SK-N-SH (cell line): ENCODE results near the gene NFASC. TPM values are rescaled to one million over a fixed set of nuclear protein-coding genes. Genes with fewer than 3 reads are reported as not detected.

Experiments
- CTCF ChIA-PET: fragments of 300-600, 350-600 bp; formaldehyde crosslinking; extraction: SDS; loops from one replicate; lab custom pipeline; 2021; lab: Yijun Ruan, JAX
- POLR2A ChIA-PET: fragments of 350-600 bp; sonication (Branson Sonifier 250); formaldehyde crosslinking; extraction: SDS; loops from one replicate; lab custom pipeline; 2020; ENCODE audit warnings: antibody characterized with exemption, inconsistent platforms; lab: Yijun Ruan, JAX
- DNase-seq: peaks from one replicate; pipeline ENCODE4 v3.0.0; 2012
- H2AFZ ChIP-seq: fragments of 200-600 bp; sonication (generic); 2 replicates; pipeline ENCODE4 v1.8.1; 2016; ENCODE audit warnings: antibody characterized with exemption, mild to moderate bottlenecking, low read depth
- H3F3A ChIP-seq: fragments of 200-600 bp; sonication (generic); replicated peaks from 2 replicates; pipeline ENCODE3; 2016; ENCODE audit warnings: antibody characterized with exemption, mild to moderate bottlenecking; ENCODE audit not compliant: insufficient read depth
- H3K27ac ChIP-seq, 2 experiments: fragments of 200-500 bp in 1 of 2; fragments of 200-600 bp in 1 of 2; sonication (Bioruptor generic) in 1 of 2; sonication (generic), shearing (Covaris generic) in 1 of 2; 2 replicates each; pipeline versions ENCODE4 v1.5.1 to v1.6.1; 2014 to 2016; ENCODE audit warnings: low read depth in 2 of 2, inconsistent platforms in 1 of 2, low read length in 1 of 2, mild to moderate bottlenecking in 1 of 2, mixed read lengths in 1 of 2
- H3K27me3 ChIP-seq: fragments of 200-600 bp; sonication (generic), shearing (Covaris generic); 2 replicates; pipeline ENCODE4 v1.6.1; 2016; ENCODE audit warnings: mixed run types; ENCODE audit not compliant: insufficient read depth
- H3K36me3 ChIP-seq, 2 experiments: fragments of 200-500 bp in 1 of 2; fragments of 200-600 bp in 1 of 2; sonication (Bioruptor generic) in 1 of 2; sonication (generic) in 1 of 2; replicated peaks in 1 of 2; 2 replicates each; pipeline versions ENCODE3 to v1.5.1; 2014 to 2016; ENCODE audit warnings: low read length in 1 of 2, mild to moderate bottlenecking in 1 of 2; ENCODE audit not compliant: insufficient read depth in 2 of 2, control insufficient read depth in 1 of 2
- H3K4me1 ChIP-seq, 2 experiments: fragments of 200-500 bp in 1 of 2; fragments of 200-600 bp in 1 of 2; sonication (Bioruptor generic) in 1 of 2; sonication (generic), shearing (Covaris generic) in 1 of 2; 2 replicates each; pipeline versions ENCODE4 v1.5.1 to v1.6.1; 2014 to 2016; ENCODE audit warnings: low read depth in 1 of 2, low read length in 1 of 2, mixed run types in 1 of 2; ENCODE audit not compliant: insufficient read depth in 2 of 2, control insufficient read depth in 1 of 2
- H3K4me2 ChIP-seq: fragments of 200-600 bp; sonication (generic), shearing (Covaris generic); 2 replicates; pipeline ENCODE4 v1.6.1; 2017; ENCODE audit warnings: mixed run types
- H3K4me3 ChIP-seq, 2 experiments: fragments of 200-500 bp in 1 of 2; fragments of 200-600 bp in 1 of 2; sonication (Bioruptor generic) in 1 of 2; sonication (generic), shearing (Covaris generic) in 1 of 2; 2 replicates each; pipeline versions ENCODE4 v1.5.1 to v1.8.1; 2014 to 2016; ENCODE audit warnings: low read depth in 2 of 2, inconsistent platforms in 1 of 2, low read length in 1 of 2, mild to moderate bottlenecking in 1 of 2, mixed read lengths in 1 of 2, moderate library complexity in 1 of 2
- H3K79me2 ChIP-seq: fragments of 200-600 bp; sonication (generic); 2 replicates; pipeline ENCODE4 v1.8.1; 2017; ENCODE audit warnings: mild to moderate bottlenecking; ENCODE audit not compliant: insufficient read depth
- H3K9ac ChIP-seq: fragments of 200-600 bp; sonication (generic); 2 replicates; pipeline ENCODE4 v1.6.1; 2017; ENCODE audit warnings: mixed run types
- H3K9me2 ChIP-seq: fragments of 200-600 bp; sonication (generic); 2 replicates; pipeline ENCODE4 v1.6.1; 2017; ENCODE audit warnings: mixed run types
- H3K9me3 ChIP-seq: fragments of 200-600 bp; sonication (generic); 2 replicates; pipeline ENCODE4 v1.6.1; 2017; ENCODE audit warnings: mixed run types, mild to moderate bottlenecking, moderate library complexity
- H4K20me1 ChIP-seq: fragments of 200-600 bp; sonication (generic); 2 replicates; pipeline ENCODE4 v1.6.1; 2017; ENCODE audit warnings: mild to moderate bottlenecking, mixed run types; ENCODE audit not compliant: insufficient read depth
- CTCF ChIP-seq: fragments of 200-600 bp; sonication (generic); IDR thresholded peaks from 2 replicates; pipeline ENCODE4 v1.6.1; 2017; ENCODE audit warnings: antibody characterized with exemption, mild to moderate bottlenecking, moderate library complexity
- EP300 ChIP-seq, 2 experiments: IDR thresholded peaks; 2 replicates each; pipeline versions ENCODE4 v1.4.0 to v1.6.1; 2012; ENCODE audit warnings: borderline replicate concordance in 1 of 2, low read depth in 1 of 2, low read length in 1 of 2
- FOSL2 ChIP-seq: IDR thresholded peaks from 2 replicates; pipeline ENCODE4 v1.4.0; 2012; ENCODE audit warnings: low read depth, mild to moderate bottlenecking, moderate library complexity, borderline replicate concordance
- FOXJ3 ChIP-seq: sonication (generic); formaldehyde crosslinking; IDR thresholded peaks from 2 replicates; pipeline ENCODE4 v1.5.1; 2020; ENCODE audit warnings: mild to moderate bottlenecking, missing genetic modification reagents
- IRF3 ChIP-seq: fragments of 150-350 bp; IDR thresholded peaks from 2 replicates; pipeline ENCODE4 v1.6.1; 2016; ENCODE audit warnings: mild to moderate bottlenecking, low read depth, low read length
- MEF2A ChIP-seq: IDR thresholded peaks from 2 replicates; pipeline ENCODE4 v1.4.0; 2012; ENCODE audit warnings: low read depth, borderline replicate concordance
- MXI1 ChIP-seq: IDR thresholded peaks from 2 replicates; pipeline ENCODE4 v1.6.1; 2012; ENCODE audit warnings: mild to moderate bottlenecking, low read depth, low read length, improper control_type of control experiment
- NRF1 ChIP-seq: IDR thresholded peaks from 2 replicates; pipeline ENCODE4 v1.6.1; 2012; ENCODE audit warnings: low read depth, mild to moderate bottlenecking, low read length
- PBX3 ChIP-seq: IDR thresholded peaks from 2 replicates; pipeline ENCODE4; 2012
- TAF1 ChIP-seq: IDR thresholded peaks from 2 replicates; pipeline ENCODE4 v1.6.1; 2012; ENCODE audit warnings: low read depth, mild to moderate bottlenecking, low read length, moderate library complexity, borderline replicate concordance
- TCF12 ChIP-seq: IDR thresholded peaks from 2 replicates; pipeline ENCODE4 v1.4.0; 2012
- USF1 ChIP-seq: IDR thresholded peaks from 2 replicates; pipeline ENCODE4 v1.4.0; 2012; ENCODE audit warnings: low read depth, borderline replicate concordance
- WGBS: methylation state at CpG from one replicate; pipeline ENCODE4 v1.1.6; 2017; ENCODE audit warnings: low lambda C conversion rate; 5-methylcytosine and 5-hydroxymethylcytosine counted together
- polyA plus RNA-seq, 3 experiments: library from polyadenylated mRNA; depleted of rRNA; stranded (reverse); fragments of >200 nt; gene quantifications; 2 replicates each; pipeline ENCODE4 v1.2.3, GENCODE V29; 2012

NFASC gene
- polyA plus RNA-seq, 1 of the 3 experiments (the other 2 are of a cell fraction), result 6.0 TPM

GRCh38 chr1:205067031-205067430 is 196.4 kb downstream of the NFASC start (continued):
- TF ChIP-seq MEF2A, result no peak
- TF ChIP-seq FOXJ3, result no peak
- no peak for TF ChIP-seq MXI1
- no peak for TF ChIP-seq NRF1

GRCh38 chr1:205068001-205068400 is 197.3 kb downstream of the NFASC start:
- no peaks in the 10 kb centered on the region for H3K27me3 ChIP-seq
- no peak overlapping the region for H3K4me2 ChIP-seq
- POLR2A ChIA-PET, result no interaction called here
- H4K20me1 ChIP-seq, result no peaks in the 10 kb centered on the region
- H3F3A ChIP-seq, result no peaks in the 10 kb centered on the region
- H3K9me2 ChIP-seq, result no peaks in the 10 kb centered on the region
- no peak overlapping the region for H3K4me3 ChIP-seq
- H3K27ac ChIP-seq, result no peak overlapping the region
- H3K4me1 ChIP-seq, result no peaks in the 10 kb centered on the region
- no peak overlapping the region for H3K9ac ChIP-seq
- no peak overlapping the region for H2AFZ ChIP-seq
- no peaks in the 10 kb centered on the region for H3K36me3 ChIP-seq
- peak; percentile 16 for DNase-seq
- CTCF ChIA-PET, result interaction anchor here (1.4 to 6.9 kb wide), 5 partner anchors 19 to 261 kb away, joined by 4 to 55 read pairs (median 5); no protein-coding TSS in a partner anchor
- H3K79me2 ChIP-seq, result no peaks in the 10 kb centered on the region
- TF ChIP-seq TCF12 (no peak), MEF2A (no peak), FOSL2 (no peak), CTCF (no peak), TAF1 (no peak), USF1 (no peak), EP300 (IDR thresholded peaks at IDR 0.05; ENCODE audit: borderline replicate concordance in 1 of 2, low read depth in 1 of 2, low read length in 1 of 2) (no peak), IRF3 (no peak), PBX3 (no peak)
- TF ChIP-seq, all 33 proteins: peak for 0
- 83% methylated on average over 4 of the region's 4 CpGs for WGBS
- no peaks in the 10 kb centered on the region for H3K9me3 ChIP-seq
